ENCODE data around the gene IL4I1.
"Not testable (repeated sequence)": the region's sequence is repeated elsewhere in the genome, so short reads cannot be mapped to it uniquely, and the experiment has no call there.

Gene IL4I1, protein sequence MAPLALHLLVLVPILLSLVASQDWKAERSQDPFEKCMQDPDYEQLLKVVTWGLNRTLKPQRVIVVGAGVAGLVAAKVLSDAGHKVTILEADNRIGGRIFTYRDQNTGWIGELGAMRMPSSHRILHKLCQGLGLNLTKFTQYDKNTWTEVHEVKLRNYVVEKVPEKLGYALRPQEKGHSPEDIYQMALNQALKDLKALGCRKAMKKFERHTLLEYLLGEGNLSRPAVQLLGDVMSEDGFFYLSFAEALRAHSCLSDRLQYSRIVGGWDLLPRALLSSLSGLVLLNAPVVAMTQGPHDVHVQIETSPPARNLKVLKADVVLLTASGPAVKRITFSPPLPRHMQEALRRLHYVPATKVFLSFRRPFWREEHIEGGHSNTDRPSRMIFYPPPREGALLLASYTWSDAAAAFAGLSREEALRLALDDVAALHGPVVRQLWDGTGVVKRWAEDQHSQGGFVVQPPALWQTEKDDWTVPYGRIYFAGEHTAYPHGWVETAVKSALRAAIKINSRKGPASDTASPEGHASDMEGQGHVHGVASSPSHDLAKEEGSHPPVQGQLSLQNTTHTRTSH

DNA sequence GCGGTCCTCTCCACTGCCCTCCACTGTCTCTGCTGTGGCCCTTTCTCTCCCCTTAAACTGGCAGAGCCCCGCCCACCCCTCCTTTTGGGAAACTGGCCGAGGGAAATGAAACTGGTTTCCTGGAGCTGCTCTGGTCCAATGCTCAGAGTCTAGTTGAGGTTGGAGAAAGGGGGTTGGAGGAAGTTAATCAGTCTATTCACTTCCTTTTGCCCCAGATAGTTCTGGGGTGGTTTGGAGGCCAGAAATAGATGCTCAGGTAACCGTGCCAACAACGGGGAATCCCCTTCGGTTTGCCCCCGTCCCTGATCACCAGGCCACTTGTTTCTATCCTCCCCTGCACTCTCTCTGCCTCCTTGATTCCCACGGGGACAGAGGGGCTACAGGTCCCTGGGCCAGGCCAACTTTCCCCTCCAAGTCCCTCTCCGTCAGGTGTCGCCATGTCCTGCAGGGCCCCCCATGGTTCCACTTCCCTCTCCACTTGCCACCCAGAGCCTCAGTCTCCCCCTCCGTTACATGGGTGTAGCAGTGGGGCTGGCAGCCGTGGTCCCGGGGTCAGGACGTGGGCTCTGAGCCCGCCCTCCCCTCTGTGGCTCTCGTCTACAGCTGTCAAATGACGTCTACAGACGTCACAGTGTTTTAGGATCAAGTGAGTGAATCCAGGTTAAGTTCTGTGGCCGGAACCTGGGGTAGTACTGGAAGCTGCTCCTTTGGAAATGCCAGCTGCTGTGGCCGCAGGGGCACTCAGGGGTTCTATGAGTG lies at the start of gene IL4I1:
Gene IL4I1, minus strand, starts transcription at position 25 of the 759 bp plus-strand sequence. CDS start 727 bp downstream, outside the sequence.
- TF ChIP-seq, protein P1, sequence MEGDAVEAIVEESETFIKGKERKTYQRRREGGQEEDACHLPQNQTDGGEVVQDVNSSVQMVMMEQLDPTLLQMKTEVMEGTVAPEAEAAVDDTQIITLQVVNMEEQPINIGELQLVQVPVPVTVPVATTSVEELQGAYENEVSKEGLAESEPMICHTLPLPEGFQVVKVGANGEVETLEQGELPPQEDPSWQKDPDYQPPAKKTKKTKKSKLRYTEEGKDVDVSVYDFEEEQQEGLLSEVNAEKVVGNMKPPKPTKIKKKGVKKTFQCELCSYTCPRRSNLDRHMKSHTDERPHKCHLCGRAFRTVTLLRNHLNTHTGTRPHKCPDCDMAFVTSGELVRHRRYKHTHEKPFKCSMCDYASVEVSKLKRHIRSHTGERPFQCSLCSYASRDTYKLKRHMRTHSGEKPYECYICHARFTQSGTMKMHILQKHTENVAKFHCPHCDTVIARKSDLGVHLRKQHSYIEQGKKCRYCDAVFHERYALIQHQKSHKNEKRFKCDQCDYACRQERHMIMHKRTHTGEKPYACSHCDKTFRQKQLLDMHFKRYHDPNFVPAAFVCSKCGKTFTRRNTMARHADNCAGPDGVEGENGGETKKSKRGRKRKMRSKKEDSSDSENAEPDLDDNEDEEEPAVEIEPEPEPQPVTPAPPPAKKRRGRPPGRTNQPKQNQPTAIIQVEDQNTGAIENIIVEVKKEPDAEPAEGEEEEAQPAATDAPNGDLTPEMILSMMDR (IDR thresholded peaks at IDR 0.05; ENCODE audit: low read depth, low read length) = no peak
- H3K36me3 ChIP-seq = no peaks in the 10 kb centered on the region
- no peaks in the 10 kb centered on the region for H3K9me3 ChIP-seq (ENCODE audit: severe bottlenecking)
- no peak for DNase-seq
- H3K27ac ChIP-seq = no peak within 1 kb of the TSS
- no peaks in the 10 kb centered on the region for H3K27me3 ChIP-seq (ENCODE audit: insufficient read depth, low read depth, severe bottlenecking)
- no peak within 1 kb of the TSS for H3K4me3 ChIP-seq (ENCODE audit: low read depth, low read length)

DNA sequence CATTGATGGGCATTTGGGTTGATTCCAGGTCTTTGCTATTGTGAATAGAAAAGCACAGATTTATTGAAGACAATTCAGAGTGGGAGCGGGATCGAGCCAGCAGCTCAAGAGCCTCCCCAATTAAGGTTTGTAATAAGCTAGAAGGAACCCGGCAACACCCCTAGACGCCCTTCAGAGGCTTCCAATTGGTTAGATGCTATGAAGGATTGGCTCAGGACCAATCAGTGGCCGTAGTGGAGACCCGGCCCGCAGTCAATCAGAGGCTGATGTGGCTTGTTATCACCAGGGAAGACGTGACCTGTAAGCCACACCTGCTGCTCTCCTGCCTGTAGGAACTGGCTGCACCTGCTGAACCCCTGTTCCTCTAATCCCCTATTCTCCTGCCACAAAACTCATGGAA lies 49.7 kb upstream of the IL4I1 start:
- TF ChIP-seq, protein P1 (IDR thresholded peaks at IDR 0.05; ENCODE audit: low read depth, low read length) = no peak

DNA sequence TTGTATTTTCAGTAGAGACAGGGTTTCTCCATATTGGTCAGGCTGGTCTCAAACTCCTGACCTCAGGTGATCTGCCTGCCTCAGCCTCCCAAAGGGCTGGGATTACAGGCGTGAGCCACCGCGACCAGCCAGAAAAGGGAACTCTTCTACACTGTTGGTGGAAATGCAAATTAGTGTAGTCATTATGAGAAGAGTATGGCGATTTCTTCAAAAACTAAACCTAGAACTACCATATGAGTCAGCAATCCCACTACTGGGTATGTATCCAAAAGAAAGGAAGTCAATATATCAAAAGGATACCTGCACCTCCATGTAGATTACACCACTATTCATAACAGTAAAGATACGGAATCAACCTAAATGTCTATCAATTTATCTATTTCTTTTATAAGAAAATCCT lies 47.9 kb upstream of the IL4I1 start:
- H3K9me3 ChIP-seq (ENCODE audit: severe bottlenecking); H3K4me3 ChIP-seq (ENCODE audit: low read depth, low read length); DNase-seq; H3K36me3 ChIP-seq; H3K27me3 ChIP-seq (ENCODE audit: insufficient read depth, low read depth, severe bottlenecking); H3K27ac ChIP-seq: not testable (repeated sequence)

More for the DNA sequence above, 49.7 kb upstream of the IL4I1 start:
- no peaks in the 10 kb centered on the region for H3K27me3 ChIP-seq (ENCODE audit: insufficient read depth, low read depth, severe bottlenecking)
- H3K9me3 ChIP-seq (ENCODE audit: severe bottlenecking) = no peaks in the 10 kb centered on the region
- no peaks in the 10 kb centered on the region for H3K36me3 ChIP-seq
- H3K4me3 ChIP-seq (ENCODE audit: low read depth, low read length) = no peak overlapping the region
- no peak overlapping the region for H3K27ac ChIP-seq
- DNase-seq = no peak

DNA sequence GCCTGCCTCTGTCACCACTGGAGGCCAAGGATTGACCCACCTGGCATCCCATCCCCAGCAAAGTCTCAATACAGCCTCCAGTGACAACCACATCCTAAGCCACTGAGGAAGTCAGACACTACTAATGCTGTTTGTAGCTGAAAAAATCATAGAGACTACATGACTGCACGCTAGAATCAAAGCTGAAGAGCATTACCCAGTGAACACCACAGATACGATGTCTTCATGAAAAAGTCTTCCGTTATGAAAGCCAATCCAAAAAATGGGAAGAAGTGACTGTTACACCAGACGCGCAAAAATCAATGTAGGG lies 43.8 kb upstream of the IL4I1 start:
- Histone ChIP-seq H3K27ac (no peak overlapping the region), H3K27me3 (ENCODE audit: insufficient read depth, low read depth, severe bottlenecking) (no peaks in the 10 kb centered on the region), H3K4me3 (ENCODE audit: low read depth, low read length) (no peak overlapping the region), H3K9me3 (ENCODE audit: severe bottlenecking) (no peaks in the 10 kb centered on the region), H3K36me3 (no peaks in the 10 kb centered on the region)
- no peak for DNase-seq
- TF ChIP-seq, protein P1 (IDR thresholded peaks at IDR 0.05; ENCODE audit: low read depth, low read length) = no peak

DNA sequence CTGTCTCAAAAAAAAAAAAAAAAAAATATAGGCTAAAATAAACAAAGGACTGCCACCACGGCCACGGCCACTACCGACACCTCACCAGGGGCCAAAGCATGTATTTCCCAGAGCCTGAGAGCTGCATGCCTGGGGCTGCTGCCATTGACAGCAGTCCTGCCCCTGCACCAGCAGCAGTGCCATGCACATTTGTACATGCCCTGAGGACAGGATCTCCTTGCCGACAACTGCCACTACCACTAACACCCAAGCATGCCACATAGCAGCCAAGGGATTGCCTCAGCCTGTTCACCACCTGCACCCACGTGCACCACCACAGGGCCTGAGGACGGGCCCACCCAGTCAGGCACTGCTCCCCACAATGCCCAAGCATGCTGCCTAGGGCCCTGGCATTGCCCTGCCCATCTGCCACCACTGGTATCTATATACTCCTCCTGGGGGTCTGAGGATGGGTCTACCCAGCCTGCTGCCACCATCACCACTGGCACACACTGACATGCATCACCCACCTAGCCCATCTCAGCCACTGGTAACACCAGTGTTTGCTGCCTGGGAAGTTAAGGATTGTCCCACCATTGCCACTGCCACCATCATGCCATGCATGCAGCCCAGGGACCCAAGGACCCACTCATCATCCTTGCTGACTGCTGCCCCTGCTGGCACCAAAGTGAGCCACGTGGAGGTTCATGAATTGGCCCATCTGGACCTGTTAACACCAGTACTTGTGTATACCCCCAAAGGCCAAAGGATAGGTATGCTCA lies 43.2 kb upstream of the IL4I1 start:
- DNase-seq = no peak
- no peaks in the 10 kb centered on the region for H3K9me3 ChIP-seq (ENCODE audit: severe bottlenecking)
- TF ChIP-seq, protein P1 (IDR thresholded peaks at IDR 0.05; ENCODE audit: low read depth, low read length) = no peak
- H3K36me3 ChIP-seq = no peaks in the 10 kb centered on the region
- H3K4me3 ChIP-seq (ENCODE audit: low read depth, low read length) = no peak overlapping the region
- H3K27me3 ChIP-seq (ENCODE audit: insufficient read depth, low read depth, severe bottlenecking) = no peaks in the 10 kb centered on the region
- H3K27ac ChIP-seq = no peak overlapping the region

DNA sequence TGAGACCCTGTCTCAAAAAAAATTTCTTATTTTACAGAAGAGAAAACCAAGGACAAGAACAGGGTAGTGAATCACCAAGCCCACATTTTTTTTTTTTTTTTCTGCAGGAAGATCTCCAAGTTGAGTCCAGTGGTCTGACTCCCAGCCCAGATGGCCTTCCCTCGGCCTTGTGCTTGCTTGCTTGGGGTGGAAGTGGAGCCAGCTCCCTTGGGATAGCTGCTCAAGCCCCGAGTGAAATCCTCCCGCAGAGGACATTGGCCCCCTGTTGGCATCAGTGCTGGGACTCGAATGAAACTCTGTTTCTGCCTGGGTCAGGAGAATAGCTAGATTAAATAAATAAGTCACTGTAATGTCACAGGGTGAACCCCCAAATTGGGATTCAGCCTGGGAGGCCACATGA lies 42.0 kb upstream of the IL4I1 start:
- Histone ChIP-seq H3K36me3 (no peaks in the 10 kb centered on the region), H3K27ac (no peak overlapping the region), H3K4me3 (ENCODE audit: low read depth, low read length) (no peak overlapping the region), H3K27me3 (ENCODE audit: insufficient read depth, low read depth, severe bottlenecking) (no peaks in the 10 kb centered on the region), H3K9me3 (ENCODE audit: severe bottlenecking) (no peaks in the 10 kb centered on the region)
- DNase-seq = no peak
- TF ChIP-seq, protein P1 (IDR thresholded peaks at IDR 0.05; ENCODE audit: low read depth, low read length) = no peak
